HCT116 (cell line): ENCODE results near the gene DNASE1L1. TPM values are rescaled to one million over a fixed set of nuclear protein-coding genes. Genes with fewer than 3 reads are reported as not detected.

ENCODE experiments used
- ATAC-seq: fragments of 200-7000 bp; cut with Tn5 transposase; 2 replicates; pipeline ENCODE4 v1.9.1; 2020; ENCODE audit warnings: mild to moderate bottlenecking, moderate library complexity
- BruUV-seq: library from RNA; stranded (reverse); fragments of 400-500 nt; replicated peaks from 2 replicates; lab custom pipeline; 2021; lab: Mats Ljungman, UMichigan
- CTCF ChIA-PET: fragments of 300-600 bp; sonication (Branson Sonifier 250); formaldehyde crosslinking; loops from one replicate; lab custom pipeline; 2021; ENCODE audit warnings: antibody characterized with exemption; lab: Charles Lee
- POLR2A ChIA-PET: fragments of 300-600, 350-600 bp; sonication (Branson Sonifier 250); formaldehyde crosslinking; loops from one replicate; lab custom pipeline; 2021; ENCODE audit warnings: antibody characterized with exemption; lab: Charles Lee
- RAD21 ChIA-PET, 2 experiments: fragments of 300-600 bp; sonication (Branson Sonifier 250); formaldehyde crosslinking; loops; one replicate each; lab custom pipeline; 2023; ENCODE audit warnings: low total read pairs in 2 of 2; ENCODE audit not compliant: uncharacterized antibody in 2 of 2, unreplicated experiment in 2 of 2, low non-redundant PET in 1 of 2; lab: Charles Lee
- DNase-seq: peaks from one replicate; pipeline ENCODE4 v3.0.0-alpha.2; 2010; ENCODE audit warnings: low read depth, low spot score
- H2AFZ ChIP-seq: fragments of 200-600 bp; shearing (Covaris generic), sonication (generic); 2 replicates; pipeline ENCODE4 v1.6.1; 2017; ENCODE audit warnings: low read depth, mixed run types, mixed read lengths, antibody characterized with exemption, low read length; ENCODE audit not compliant: poor library complexity, severe bottlenecking
- H3K27ac ChIP-seq: 2 replicates; pipeline ENCODE4 v1.5.1; 2012; ENCODE audit warnings: low read depth, low read length
- H3K27me3 ChIP-seq: fragments of 200-600 bp; sonication (generic); 2 replicates; pipeline ENCODE4 v1.6.1; 2016; ENCODE audit warnings: mixed run types, low read length, mixed read lengths; ENCODE audit not compliant: insufficient read depth
- H3K36me3 ChIP-seq, 2 experiments: fragments of 200-500 bp in 1 of 2; fragments of 200-600 bp in 1 of 2; sonication (Bioruptor generic) in 1 of 2; sonication (generic) in 1 of 2; 2 replicates each; pipeline versions ENCODE4 v1.5.1 to v1.6.1; 2014 to 2016; ENCODE audit warnings: low read length in 2 of 2, inconsistent platforms in 1 of 2, mixed read lengths in 1 of 2, mixed run types in 1 of 2; ENCODE audit not compliant: insufficient read depth in 2 of 2, control insufficient read depth in 1 of 2
- H3K4me1 ChIP-seq, 2 experiments: fragments of 200-600 bp in 1 of 2; sonication (generic) in 1 of 2; 2 replicates each; pipeline versions ENCODE4 v1.5.1 to v1.6.1; 2012 to 2017; ENCODE audit warnings: low read length in 2 of 2, inconsistent platforms in 1 of 2, mild to moderate bottlenecking in 1 of 2, mixed read lengths in 1 of 2, mixed run types in 1 of 2, moderate library complexity in 1 of 2; ENCODE audit not compliant: insufficient read depth in 2 of 2, control insufficient read depth in 1 of 2
- H3K4me2 ChIP-seq: fragments of 200-600 bp; sonication (generic); 2 replicates; pipeline ENCODE4 v1.6.1; 2017; ENCODE audit warnings: mixed run types, low read length, mixed read lengths
- H3K4me3 ChIP-seq, 2 experiments: fragments of 200-600 bp in 1 of 2; sonication (generic) in 1 of 2; replicated peaks in 1 of 2; 2 replicates each; pipeline ENCODE4 v1.5.1; 2011 to 2016; ENCODE audit warnings: low read length in 2 of 2, control low read depth in 1 of 2, low read depth in 1 of 2, mild to moderate bottlenecking in 1 of 2, mixed read lengths in 1 of 2, mixed run types in 1 of 2
- H3K79me2 ChIP-seq: fragments of 200-600 bp; sonication (generic); 2 replicates; pipeline ENCODE4 v1.6.1; 2017; ENCODE audit warnings: mild to moderate bottlenecking, mixed run types, low read length, moderate library complexity, mixed read lengths; ENCODE audit not compliant: insufficient read depth
- H3K9ac ChIP-seq: fragments of 200-600 bp; sonication (generic); 2 replicates; pipeline ENCODE4 v1.6.1; 2016; ENCODE audit warnings: low read length, mixed read lengths
- H3K9me2 ChIP-seq: fragments of 200-600 bp; sonication (generic), shearing (Covaris generic); 2 replicates; pipeline ENCODE4 v1.6.1; 2017; ENCODE audit warnings: mixed run types, mild to moderate bottlenecking, moderate library complexity; ENCODE audit not compliant: insufficient read depth
- H3K9me3 ChIP-seq, 2 experiments: fragments of 200-500 bp in 1 of 2; fragments of 200-600 bp in 1 of 2; sonication (Bioruptor generic) in 1 of 2; sonication (generic) in 1 of 2; 2 replicates each; pipeline ENCODE4 v1.6.1; 2014 to 2017; ENCODE audit warnings: low read length in 2 of 2, mixed read lengths in 2 of 2, inconsistent platforms in 1 of 2, low read depth in 1 of 2, mild to moderate bottlenecking in 1 of 2, mixed run types in 1 of 2, moderate library complexity in 1 of 2; ENCODE audit not compliant: control insufficient read depth in 1 of 2, insufficient read depth in 1 of 2
- H4K20me1 ChIP-seq: fragments of 200-600 bp; sonication (generic), shearing (Covaris generic); 2 replicates; pipeline ENCODE4 v1.6.1; 2017; ENCODE audit warnings: mixed run types, mild to moderate bottlenecking, moderate library complexity; ENCODE audit not compliant: insufficient read depth
- CBX3 ChIP-seq: IDR thresholded peaks from 2 replicates; pipeline ENCODE4 v1.6.1; 2012; ENCODE audit warnings: low read depth
- CEBPB ChIP-seq: IDR thresholded peaks from 2 replicates; pipeline ENCODE4 v1.6.1; 2012; ENCODE audit warnings: low read depth
- ELF1 ChIP-seq: IDR thresholded peaks from 2 replicates; pipeline ENCODE4 v1.6.1; 2012; ENCODE audit warnings: low read depth, borderline replicate concordance
- EZH2phosphoT487 ChIP-seq: fragments of 200-600 bp; IDR thresholded peaks from 2 replicates; pipeline ENCODE4 v1.6.1; 2018; ENCODE audit warnings: antibody characterized with exemption, borderline replicate concordance
- POLR2AphosphoS5 ChIP-seq: IDR thresholded peaks from 2 replicates; pipeline ENCODE4 v1.6.1; 2011; ENCODE audit warnings: mild to moderate bottlenecking, low read depth, low read length, moderate library complexity
- RAD21 ChIP-seq: IDR thresholded peaks from 2 replicates; pipeline ENCODE4 v1.6.1; 2012; ENCODE audit warnings: low read depth, mild to moderate bottlenecking
- SIN3A ChIP-seq: IDR thresholded peaks from 2 replicates; pipeline ENCODE4 v1.6.1; 2012; ENCODE audit warnings: low read depth
- SP1 ChIP-seq: IDR thresholded peaks from 2 replicates; pipeline ENCODE4 v1.6.1; 2012; ENCODE audit warnings: low read depth
- intact Hi-C: fragments of 100-400 bp; cut with micrococcal nuclease; formaldehyde crosslinking; loops from 2 replicates; pipeline ENCODE4 v1.10.0; 2022
- total RNA-seq: library from RNA; stranded (reverse); gene quantifications from one replicate; pipeline ENCODE4 v1.2.1, GENCODE V29; 2021; ENCODE audit not compliant: unreplicated experiment
- TF ChIP-seq, protein P1 (sequence below): IDR thresholded peaks from 2 replicates; pipeline ENCODE4 v1.6.1; 2011; ENCODE audit warnings: mild to moderate bottlenecking, low read length, moderate library complexity; ENCODE audit not compliant: insufficient replicate concordance; ENCODE audit errors: extremely low read depth
- TF ChIP-seq, protein P2 (sequence below): IDR thresholded peaks from 2 replicates; pipeline ENCODE4 v1.6.1; 2012
- TF ChIP-seq, protein P3 (sequence below): IDR thresholded peaks from 2 replicates; pipeline ENCODE4 v1.6.1; 2012
- TF ChIP-seq, protein P4 (sequence below): IDR thresholded peaks from 2 replicates; pipeline ENCODE4 v1.6.1; 2012; ENCODE audit warnings: low read depth

DNASE1L1 gene
- total RNA-seq, 1 experiment from 2014 or later = 16.5 TPM

DNA sequence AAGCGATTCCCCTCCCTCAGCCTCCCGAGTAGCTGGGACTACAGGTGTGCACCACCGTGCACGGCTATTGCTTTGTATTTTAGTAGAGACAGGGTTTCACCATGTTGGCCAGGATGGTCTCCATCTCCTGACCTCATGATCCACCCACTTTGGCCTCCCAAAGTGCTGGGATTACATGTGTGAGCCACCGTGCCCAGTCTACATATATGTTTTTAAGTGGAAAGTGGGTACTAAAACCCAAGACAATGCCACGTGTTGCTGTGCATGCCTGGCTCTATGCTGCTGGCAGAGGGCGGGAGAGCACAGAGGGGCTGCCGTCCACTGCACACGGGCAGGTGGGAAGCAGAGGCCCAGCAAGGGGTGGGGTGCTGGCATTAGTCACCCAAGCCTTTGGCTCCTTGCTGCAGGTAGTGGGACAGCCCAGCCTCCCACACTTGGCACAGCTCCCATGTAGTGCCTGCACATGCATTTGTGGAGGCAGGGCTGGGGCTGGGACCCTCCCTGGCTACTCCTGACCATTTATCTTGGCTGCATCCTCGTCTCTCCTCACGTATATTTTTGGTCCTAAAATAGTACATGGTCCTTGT lies 26.5 kb downstream of the DNASE1L1 start (continued):
- TF ChIP-seq CEBPB (no peak), ELF1 (no peak), SIN3A (no peak), POLR2AphosphoS5 (no peak), SP1 (no peak)
- TF ChIP-seq, protein P1, sequence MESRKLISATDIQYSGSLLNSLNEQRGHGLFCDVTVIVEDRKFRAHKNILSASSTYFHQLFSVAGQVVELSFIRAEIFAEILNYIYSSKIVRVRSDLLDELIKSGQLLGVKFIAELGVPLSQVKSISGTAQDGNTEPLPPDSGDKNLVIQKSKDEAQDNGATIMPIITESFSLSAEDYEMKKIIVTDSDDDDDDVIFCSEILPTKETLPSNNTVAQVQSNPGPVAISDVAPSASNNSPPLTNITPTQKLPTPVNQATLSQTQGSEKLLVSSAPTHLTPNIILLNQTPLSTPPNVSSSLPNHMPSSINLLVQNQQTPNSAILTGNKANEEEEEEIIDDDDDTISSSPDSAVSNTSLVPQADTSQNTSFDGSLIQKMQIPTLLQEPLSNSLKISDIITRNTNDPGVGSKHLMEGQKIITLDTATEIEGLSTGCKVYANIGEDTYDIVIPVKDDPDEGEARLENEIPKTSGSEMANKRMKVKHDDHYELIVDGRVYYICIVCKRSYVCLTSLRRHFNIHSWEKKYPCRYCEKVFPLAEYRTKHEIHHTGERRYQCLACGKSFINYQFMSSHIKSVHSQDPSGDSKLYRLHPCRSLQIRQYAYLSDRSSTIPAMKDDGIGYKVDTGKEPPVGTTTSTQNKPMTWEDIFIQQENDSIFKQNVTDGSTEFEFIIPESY = no peak
- TF ChIP-seq, all 23 proteins: peak for 0

DNA sequence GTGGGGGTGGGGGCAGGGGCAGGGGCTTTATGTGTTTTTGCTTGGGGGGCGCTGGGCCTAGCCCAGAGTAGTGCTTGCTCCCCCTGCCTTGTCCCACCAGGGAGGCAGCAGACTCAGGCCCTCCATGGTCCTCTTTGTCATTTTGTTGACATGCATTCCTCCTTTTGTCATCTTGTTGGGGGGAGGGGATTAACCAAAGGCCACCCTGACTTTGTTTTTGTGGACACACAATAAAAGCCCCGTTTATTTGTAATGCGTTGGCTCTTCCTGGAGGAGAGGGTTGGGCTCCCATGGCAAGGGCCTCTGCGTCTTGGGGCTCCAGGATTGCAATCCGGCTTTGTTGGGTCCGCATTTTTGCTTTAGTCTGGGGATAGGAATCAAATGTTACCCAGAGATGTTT lies 27.8 kb downstream of the DNASE1L1 start:
- no peaks in the 10 kb centered on the region for H3K27me3 ChIP-seq
- no peak overlapping the region for H2AFZ ChIP-seq
- H3K9me3 ChIP-seq = no peaks in the 10 kb centered on the region
- ChIA-PET RAD21 (no interaction called here), CTCF (interaction anchor here (1.2 kb wide), 1 partner anchor 8 kb away, joined by 5 read pairs; no protein-coding TSS in a partner anchor), POLR2A (no interaction called here)
- DNase-seq (no peak), ATAC-seq (no peak)
- TF ChIP-seq SP1 = no peak
- no peak for TF ChIP-seq EZH2phosphoT487
- TF ChIP-seq, protein P2, sequence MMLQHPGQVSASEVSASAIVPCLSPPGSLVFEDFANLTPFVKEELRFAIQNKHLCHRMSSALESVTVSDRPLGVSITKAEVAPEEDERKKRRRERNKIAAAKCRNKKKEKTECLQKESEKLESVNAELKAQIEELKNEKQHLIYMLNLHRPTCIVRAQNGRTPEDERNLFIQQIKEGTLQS = no peak
- TF ChIP-seq POLR2AphosphoS5 = no peak
- TF ChIP-seq, protein P3, sequence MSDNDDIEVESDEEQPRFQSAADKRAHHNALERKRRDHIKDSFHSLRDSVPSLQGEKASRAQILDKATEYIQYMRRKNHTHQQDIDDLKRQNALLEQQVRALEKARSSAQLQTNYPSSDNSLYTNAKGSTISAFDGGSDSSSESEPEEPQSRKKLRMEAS = no peak
- TF ChIP-seq CEBPB = no peak
- TF ChIP-seq, protein P4, sequence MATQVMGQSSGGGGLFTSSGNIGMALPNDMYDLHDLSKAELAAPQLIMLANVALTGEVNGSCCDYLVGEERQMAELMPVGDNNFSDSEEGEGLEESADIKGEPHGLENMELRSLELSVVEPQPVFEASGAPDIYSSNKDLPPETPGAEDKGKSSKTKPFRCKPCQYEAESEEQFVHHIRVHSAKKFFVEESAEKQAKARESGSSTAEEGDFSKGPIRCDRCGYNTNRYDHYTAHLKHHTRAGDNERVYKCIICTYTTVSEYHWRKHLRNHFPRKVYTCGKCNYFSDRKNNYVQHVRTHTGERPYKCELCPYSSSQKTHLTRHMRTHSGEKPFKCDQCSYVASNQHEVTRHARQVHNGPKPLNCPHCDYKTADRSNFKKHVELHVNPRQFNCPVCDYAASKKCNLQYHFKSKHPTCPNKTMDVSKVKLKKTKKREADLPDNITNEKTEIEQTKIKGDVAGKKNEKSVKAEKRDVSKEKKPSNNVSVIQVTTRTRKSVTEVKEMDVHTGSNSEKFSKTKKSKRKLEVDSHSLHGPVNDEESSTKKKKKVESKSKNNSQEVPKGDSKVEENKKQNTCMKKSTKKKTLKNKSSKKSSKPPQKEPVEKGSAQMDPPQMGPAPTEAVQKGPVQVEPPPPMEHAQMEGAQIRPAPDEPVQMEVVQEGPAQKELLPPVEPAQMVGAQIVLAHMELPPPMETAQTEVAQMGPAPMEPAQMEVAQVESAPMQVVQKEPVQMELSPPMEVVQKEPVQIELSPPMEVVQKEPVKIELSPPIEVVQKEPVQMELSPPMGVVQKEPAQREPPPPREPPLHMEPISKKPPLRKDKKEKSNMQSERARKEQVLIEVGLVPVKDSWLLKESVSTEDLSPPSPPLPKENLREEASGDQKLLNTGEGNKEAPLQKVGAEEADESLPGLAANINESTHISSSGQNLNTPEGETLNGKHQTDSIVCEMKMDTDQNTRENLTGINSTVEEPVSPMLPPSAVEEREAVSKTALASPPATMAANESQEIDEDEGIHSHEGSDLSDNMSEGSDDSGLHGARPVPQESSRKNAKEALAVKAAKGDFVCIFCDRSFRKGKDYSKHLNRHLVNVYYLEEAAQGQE = no peak
- TF ChIP-seq CBX3 = no peak
- TF ChIP-seq RAD21 = no peak
- no peak for TF ChIP-seq SIN3A
- H4K20me1 ChIP-seq = no peaks in the 10 kb centered on the region
- H3K9me2 ChIP-seq = no peaks in the 10 kb centered on the region
- peaks cover 8 to 31% of the 10 kb centered on the region in 2 experiments for H3K4me1 ChIP-seq
- BruUV-seq = no TSS peak
- no peak overlapping the region for H3K4me2 ChIP-seq
- intact Hi-C loops = no loop called here
- H3K27ac ChIP-seq = no peak overlapping the region
- H3K4me3 ChIP-seq = no peak overlapping the region
- H3K9ac ChIP-seq = no peak overlapping the region
- H3K36me3 ChIP-seq = peaks cover 0 to 4% of the 10 kb centered on the region in 2 experiments; a peak in 2 of 4 replicates
- H3K79me2 ChIP-seq = peaks cover 25% of the 10 kb centered on the region
